DMS153 treated with DMSO at 0.1 percent for 48 hours (cell line): ENCODE results near the gene TIMP2.
A peak's percentile ranks its signal among the peaks of the same experiment; 100 is the strongest.
"Not testable (repeated sequence)": the region's sequence is repeated elsewhere in the genome, so short reads cannot be mapped to it uniquely, and the experiment has no call there.

Experiments
- DNase-seq: peaks from one replicate; lab custom pipeline; 2025; ENCODE audit not compliant: unreplicated experiment; lab: John Stamatoyannopoulos, UW

Gene TIMP2, protein sequence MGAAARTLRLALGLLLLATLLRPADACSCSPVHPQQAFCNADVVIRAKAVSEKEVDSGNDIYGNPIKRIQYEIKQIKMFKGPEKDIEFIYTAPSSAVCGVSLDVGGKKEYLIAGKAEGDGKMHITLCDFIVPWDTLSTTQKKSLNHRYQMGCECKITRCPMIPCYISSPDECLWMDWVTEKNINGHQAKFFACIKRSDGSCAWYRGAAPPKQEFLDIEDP

GRCh38 chr17:78925234-78925633 lies at the start of gene TIMP2:
TIMP2 (minus strand) TSS chr17:78925387; CDS start chr17:78925088, 299 bp downstream.
- peak; percentile 30 for DNase-seq

DNA sequence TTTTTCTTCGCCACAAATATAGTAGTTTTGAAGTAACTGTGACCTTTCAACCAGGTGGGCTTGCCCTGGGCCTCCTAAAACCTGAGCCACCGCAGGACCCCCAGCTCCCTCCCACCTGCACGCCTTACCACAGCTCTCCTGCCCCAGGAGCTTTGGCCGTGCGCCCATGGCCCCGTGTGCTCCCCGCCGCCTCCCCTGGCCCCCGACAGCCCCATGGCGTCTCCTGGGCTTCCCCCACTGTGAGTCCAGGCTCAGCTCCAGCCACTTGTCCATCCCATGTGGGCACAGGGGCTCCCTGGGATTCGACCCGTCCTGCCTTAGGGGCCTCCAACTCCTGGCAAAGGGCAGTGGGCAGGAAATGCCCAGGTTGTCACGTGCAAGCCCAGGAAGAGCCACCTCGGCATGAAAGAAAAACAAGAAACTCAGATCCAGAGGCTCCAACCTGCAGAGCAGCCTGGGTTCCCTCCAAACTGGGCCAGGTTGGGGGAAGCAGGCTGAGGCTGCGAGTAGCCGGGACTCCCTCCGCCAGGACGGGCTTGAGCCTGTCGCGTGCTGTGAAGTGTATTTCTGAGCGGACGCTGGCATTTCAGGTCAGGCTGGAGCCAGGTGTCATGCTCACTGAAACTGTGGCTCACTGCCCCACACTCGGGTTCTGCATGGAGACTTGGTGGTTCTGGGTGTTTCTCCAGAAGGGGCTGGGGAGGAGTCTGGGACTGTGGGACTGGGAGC lies 48.8 kb upstream of the TIMP2 start:
- DNase-seq: no peak

DNA sequence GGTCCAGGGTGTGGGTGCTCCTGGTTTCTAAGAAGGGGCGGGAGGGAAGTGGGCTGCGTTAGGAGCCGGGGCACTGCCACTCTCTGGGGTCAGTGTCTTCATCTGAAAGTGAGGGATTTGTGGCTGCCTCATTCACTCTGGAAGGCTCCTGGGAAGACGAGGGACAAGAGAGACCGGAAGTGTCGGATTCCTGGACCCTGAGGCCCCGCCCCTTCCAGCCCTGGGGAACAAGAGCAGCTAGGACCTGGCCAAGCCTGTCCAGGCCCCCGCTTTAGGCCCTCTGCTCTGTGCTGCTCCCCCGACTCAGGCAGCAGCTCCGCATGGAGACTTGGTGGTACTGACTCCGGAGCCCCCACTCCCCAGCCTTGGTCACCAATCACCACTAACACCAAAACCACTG lies 48.0 kb upstream of the TIMP2 start:
- DNase-seq: no peak

DNA sequence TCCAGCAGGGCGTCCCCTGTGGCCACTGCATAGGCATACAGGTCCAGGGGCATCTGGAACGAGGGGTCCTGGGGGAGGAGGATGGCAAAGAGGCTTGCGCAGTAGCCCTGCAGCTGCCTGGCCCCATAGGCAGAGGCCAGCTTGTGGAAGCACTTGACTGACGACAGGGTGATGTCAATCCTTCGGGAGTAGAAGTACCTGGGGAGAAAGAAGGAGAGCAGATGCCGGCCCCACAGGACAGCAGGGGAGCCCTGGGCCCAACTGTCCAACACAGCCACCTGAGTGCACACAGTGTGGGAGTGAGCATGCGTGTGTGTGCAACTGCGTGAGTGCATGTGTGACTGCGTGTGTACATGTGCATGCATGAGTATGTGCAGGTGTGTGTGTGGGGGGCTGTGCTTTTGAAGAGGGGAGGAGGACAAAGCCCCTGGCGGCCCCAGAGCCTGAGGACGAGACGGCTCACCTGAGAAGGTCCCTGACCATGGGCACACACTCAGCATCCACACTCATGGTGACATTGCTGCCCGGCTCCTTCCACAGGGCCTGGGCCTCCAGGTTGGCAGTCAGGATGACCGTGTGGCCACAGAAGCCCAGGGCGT lies 47.4 kb upstream of the TIMP2 start:
- DNase-seq: no peak

- no peak for DNase-seq
Measured at GRCh38 chr17:78971756-78972506, 46.7 kb upstream of the TIMP2 start.

- peak; percentile 49 for DNase-seq
Measured at GRCh38 chr17:78970834-78971755, 45.9 kb upstream of the TIMP2 start.

DNA sequence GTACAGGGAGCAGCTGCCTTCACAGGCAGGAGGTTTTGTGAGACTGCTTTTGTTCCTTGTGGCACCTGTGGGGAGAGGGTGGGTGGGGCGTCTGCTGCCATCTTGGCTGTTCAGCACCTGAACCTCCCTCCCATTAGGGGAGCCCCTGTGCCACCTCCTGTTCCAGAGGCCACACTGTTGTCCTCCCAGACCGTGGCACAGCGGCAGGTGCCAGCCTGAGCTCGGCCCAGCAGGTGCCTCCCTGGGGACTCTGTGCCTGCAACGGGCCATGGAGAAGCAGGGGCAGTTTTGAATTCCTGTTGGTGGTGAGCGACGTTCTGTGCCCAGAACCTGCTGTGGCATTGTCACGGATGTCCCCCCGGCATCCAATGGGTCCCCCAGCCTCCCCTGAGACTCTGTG lies 44.7 kb upstream of the TIMP2 start:
- no peak for DNase-seq

- no peak for DNase-seq
Measured at GRCh38 chr17:78967782-78968362, 42.7 kb upstream of the TIMP2 start.

DNA sequence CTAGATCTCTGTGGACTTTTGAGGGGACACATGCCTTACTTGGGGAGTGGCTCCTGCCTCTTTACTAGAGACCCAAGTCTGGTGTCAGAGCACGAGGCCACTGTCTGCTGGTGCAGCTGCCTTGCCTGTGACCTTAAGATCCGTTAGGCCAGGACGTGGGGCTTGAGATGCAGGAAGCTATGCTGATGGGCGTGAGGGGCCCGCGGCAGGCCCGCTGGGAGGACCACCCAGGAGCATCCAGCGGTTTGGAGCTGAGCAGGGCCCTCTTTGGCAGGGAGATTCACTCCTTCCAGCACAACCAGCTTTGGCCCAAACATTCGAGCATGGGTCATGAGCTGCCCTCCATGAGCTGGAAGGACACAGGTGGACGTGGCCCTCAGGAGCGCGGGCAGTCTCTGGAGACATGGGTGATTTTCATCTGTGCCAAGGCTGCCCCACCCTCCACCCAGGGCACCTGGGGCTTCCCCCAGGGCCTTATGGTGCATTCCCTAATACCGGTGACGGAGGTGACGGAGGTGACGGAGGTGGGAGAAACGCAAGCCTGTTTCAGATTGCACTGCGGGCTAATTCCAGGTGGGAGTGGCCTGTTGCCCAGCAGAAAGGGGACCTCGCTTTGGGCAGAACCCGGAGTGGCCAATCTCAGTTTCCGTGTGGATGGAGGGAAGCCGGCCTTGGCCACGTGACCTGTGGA lies 41.9 kb upstream of the TIMP2 start:
- no peak for DNase-seq

GRCh38 chr17:78966123-78966813 lies 41.1 kb upstream of the TIMP2 start:
- DNase-seq: no peak

GRCh38 chr17:78965491-78965924 lies 40.3 kb upstream of the TIMP2 start:
- peak; percentile 21 for DNase-seq

- no peak for DNase-seq
Measured at GRCh38 chr17:78963378-78963777, 38.2 kb upstream of the TIMP2 start.

- DNase-seq: not testable (repeated sequence)
Measured at GRCh38 chr17:78962984-78963348, 37.8 kb upstream of the TIMP2 start.

GRCh38 chr17:78962345-78962983 lies 37.3 kb upstream of the TIMP2 start:
- no peak for DNase-seq

- DNase-seq: no peak
Measured at GRCh38 chr17:78961571-78961970, 36.4 kb upstream of the TIMP2 start.

DNA sequence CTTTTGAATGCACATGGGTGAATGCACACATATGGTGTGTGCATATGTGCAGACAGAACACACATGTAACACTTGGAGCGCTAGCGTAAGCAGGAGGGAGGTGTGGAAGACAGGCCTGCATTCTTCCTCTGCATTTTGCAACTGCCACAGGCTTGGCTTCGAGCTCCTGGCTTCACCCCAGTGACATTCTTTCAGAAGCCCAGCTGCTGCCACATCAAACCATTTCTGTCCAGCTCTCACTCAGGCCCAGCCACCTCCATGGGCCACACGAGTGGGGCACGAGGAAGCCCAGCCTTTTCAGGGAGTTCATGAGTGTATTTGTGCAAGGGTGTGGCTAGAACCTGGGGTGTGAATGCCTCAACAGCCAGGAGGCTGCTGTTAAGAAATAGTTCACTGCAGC lies 35.7 kb upstream of the TIMP2 start:
- no peak for DNase-seq

DNA sequence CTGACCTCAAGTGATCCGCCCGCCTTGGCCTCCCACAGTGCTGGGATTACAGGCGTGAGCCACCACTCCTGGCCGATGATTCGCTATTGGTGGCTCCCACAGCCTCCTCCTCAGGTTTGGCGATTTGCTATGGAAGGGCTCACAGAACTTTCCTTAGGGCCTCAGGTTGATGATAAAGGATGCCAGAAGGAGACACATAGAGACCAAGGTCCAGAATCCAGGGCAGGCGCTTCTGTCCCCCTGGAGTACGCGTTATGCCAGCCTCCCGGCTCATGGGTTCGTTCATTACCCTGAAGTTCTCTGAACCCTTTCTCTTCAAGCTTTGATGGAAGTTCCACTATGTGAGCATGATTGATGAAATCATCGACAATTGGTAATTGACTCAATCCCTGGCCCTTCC lies 34.6 kb upstream of the TIMP2 start:
- no peak for DNase-seq

DNA sequence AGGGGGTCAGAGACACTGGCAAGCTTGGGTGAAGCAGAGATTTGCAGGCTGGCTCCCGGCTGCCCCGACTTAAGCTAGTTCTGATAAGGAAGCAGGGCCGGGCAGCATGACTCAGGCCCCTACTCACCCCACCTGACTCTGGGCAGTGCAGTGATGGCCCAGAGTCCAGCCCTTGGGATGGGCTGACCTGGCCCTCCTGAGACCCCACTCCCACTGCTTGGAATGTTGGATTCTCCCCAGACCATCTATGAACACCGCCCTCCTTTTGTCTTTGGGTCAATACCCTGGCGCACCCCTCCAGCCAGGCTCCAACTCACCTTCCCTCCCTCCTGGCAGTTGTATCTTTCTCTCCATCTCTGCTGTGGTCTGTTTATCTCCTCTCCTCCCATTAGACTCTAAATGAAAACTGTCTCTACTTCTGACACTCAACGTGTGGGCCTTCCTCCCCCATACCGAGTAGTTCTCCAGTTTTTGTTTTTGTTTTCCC lies 33.5 kb upstream of the TIMP2 start:
- DNase-seq: no peak
